Tibial artery (tissue), 4 donors: ENCODE results near the gene MICAL3.
A peak's percentile ranks its signal among the peaks of the same experiment; 100 is the strongest.

Source experiments
- DNase-seq, 2 donors: peaks; one replicate each; pipeline ENCODE4 v3.0.0-alpha.2; 2019
- H3K27ac ChIP-seq, 2 donors: fragments of 200-600 bp; sonication (generic) in 1 of 2; 1 replicate in 1 of 2; 2 replicates in 1 of 2; pipeline ENCODE4 v1.5.1; 2018 to 2019; ENCODE audit warnings: mild to moderate bottlenecking in 1 of 2
- H3K27me3 ChIP-seq, 2 donors: fragments of 200-600 bp; sonication (generic) in 1 of 2; one replicate each; pipeline versions ENCODE4 v1.5.1 to v1.6.0; 2016 to 2019
- H3K36me3 ChIP-seq, 3 donors: fragments of 200-600 bp; sonication (generic) in 2 of 3; one replicate each; pipeline ENCODE4 v1.5.1; 2016 to 2019; ENCODE audit warnings: mild to moderate bottlenecking in 2 of 3
- H3K4me1 ChIP-seq, 4 donors: fragments of 200-600 bp; sonication (generic) in 2 of 4; 1 replicate in 3 of 4; 2 replicates in 1 of 4; pipeline ENCODE4 v1.5.1; 2016 to 2019
- H3K4me3 ChIP-seq, 2 donors: fragments of 200-600 bp; sonication (generic) in 1 of 2; 1 replicate in 1 of 2; 2 replicates in 1 of 2; pipeline ENCODE4 v1.5.1; 2018 to 2019; ENCODE audit warnings: mild to moderate bottlenecking in 2 of 2
- H3K9me3 ChIP-seq, 3 donors: fragments of 200-600 bp; sonication (generic) in 1 of 3; one replicate each; pipeline ENCODE4 v1.5.1; 2016 to 2019
- intact Hi-C: fragments of 100-400 bp; cut with DNase I; formaldehyde crosslinking; loops from one replicate; pipeline ENCODE4 v1.15.0; 2023; ENCODE audit warnings: low total_unique reads
- TF ChIP-seq, protein P1 (sequence below), 2 experiments: fragments of 200-600 bp in 1 of 2; fragments of 450-650 bp in 1 of 2; IDR thresholded peaks; one replicate each; pipeline ENCODE4 v1.5.1; 2017 to 2019; ENCODE audit warnings: antibody characterized with exemption in 2 of 2, mild to moderate bottlenecking in 1 of 2, moderate library complexity in 1 of 2

MICAL3 gene

GRCh38 chr22:17952273-17952801 lies 72.0 kb downstream of the MICAL3 start:
- intact Hi-C loops, result loop anchor here (5.0 kb wide), 1 partner anchor 35 kb away; no protein-coding TSS in a partner anchor
- Histone ChIP-seq H3K27me3 (no peaks in the 10 kb centered on the region), H3K27ac (no peak overlapping the region), H3K9me3 (no peaks in the 10 kb centered on the region), H3K4me3 (no peak overlapping the region), H3K4me1 (peaks cover 0 to 49% (median 16%) of the 10 kb centered on the region in 4 donors), H3K36me3 (no peaks in the 10 kb centered on the region)
- peak in 1 of 2 donors; percentile 46 for DNase-seq
- TF ChIP-seq, protein P1, sequence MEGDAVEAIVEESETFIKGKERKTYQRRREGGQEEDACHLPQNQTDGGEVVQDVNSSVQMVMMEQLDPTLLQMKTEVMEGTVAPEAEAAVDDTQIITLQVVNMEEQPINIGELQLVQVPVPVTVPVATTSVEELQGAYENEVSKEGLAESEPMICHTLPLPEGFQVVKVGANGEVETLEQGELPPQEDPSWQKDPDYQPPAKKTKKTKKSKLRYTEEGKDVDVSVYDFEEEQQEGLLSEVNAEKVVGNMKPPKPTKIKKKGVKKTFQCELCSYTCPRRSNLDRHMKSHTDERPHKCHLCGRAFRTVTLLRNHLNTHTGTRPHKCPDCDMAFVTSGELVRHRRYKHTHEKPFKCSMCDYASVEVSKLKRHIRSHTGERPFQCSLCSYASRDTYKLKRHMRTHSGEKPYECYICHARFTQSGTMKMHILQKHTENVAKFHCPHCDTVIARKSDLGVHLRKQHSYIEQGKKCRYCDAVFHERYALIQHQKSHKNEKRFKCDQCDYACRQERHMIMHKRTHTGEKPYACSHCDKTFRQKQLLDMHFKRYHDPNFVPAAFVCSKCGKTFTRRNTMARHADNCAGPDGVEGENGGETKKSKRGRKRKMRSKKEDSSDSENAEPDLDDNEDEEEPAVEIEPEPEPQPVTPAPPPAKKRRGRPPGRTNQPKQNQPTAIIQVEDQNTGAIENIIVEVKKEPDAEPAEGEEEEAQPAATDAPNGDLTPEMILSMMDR (IDR thresholded peaks at IDR 0.05), result no peak

DNA sequence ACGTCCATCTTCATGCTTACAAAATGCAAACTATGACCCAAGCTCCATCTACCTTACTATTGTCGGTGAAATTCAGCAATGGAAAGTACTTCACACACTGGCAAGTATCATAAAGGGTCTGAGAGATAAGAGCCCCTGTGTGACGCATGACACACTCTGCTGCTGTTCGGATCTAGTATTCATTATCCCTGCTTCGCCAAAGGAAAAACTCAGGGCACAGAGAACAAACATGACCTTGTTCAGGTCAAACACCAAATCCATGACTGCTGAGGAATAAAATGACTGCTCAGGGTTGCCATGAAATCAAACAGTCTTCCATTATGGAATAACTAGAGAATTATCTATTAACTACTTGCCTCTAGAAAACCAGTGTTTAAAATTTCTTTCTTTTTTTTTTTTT lies 73.0 kb downstream of the MICAL3 start:
- H3K4me3 ChIP-seq, result no peak overlapping the region
- no peaks in the 10 kb centered on the region for H3K9me3 ChIP-seq
- intact Hi-C loops, result loop anchor here (5.0 kb wide), 1 partner anchor 36 kb away; no protein-coding TSS in a partner anchor
- H3K36me3 ChIP-seq, result no peaks in the 10 kb centered on the region
- TF ChIP-seq, protein P1 (IDR thresholded peaks at IDR 0.05), result no peak
- no peaks in the 10 kb centered on the region for H3K27me3 ChIP-seq
- H3K4me1 ChIP-seq, result peaks cover 0 to 59% (median 25%) of the 10 kb centered on the region in 4 donors
- no peak for DNase-seq
- H3K27ac ChIP-seq, result peak overlapping the region in 1 of 2 donors; percentile 38

DNA sequence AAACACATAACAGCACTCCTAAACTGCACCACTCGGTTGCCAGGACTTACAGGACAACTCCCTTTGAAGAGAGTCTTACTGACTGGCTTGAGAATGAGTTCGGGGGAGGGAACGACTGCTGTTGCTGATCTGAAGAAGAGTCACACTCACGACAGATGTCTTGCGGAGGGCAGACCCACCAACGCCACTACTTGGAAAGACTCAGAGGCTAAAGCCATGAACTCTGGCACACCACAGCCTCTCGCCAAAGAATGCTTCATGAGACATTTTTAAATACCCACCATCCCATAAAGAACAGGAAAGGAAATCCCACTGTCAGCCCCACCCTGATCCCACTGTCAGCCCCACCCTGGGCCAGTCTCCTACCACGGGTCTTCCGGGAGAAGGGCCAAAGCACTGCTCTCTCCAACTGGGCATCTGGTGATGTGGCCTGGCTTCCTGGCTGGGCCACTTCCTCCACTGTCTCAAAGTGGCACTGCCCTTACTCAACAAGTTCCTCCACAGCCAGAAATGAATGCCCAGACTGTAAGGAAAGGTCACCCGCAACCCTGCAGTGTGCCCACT lies 73.6 kb downstream of the MICAL3 start:
- H3K27me3 ChIP-seq, result no peaks in the 10 kb centered on the region
- H3K27ac ChIP-seq, result peak overlapping the region; percentile 38 to 39
- H3K4me3 ChIP-seq, result no peak overlapping the region
- H3K9me3 ChIP-seq, result no peaks in the 10 kb centered on the region
- intact Hi-C loops, result loop anchor here (5.0 kb wide), 1 partner anchor 37 kb away; no protein-coding TSS in a partner anchor
- peaks cover 0 to 59% (median 29%) of the 10 kb centered on the region in 4 donors for H3K4me1 ChIP-seq
- H3K36me3 ChIP-seq, result no peaks in the 10 kb centered on the region
- peak; percentile 38 to 65 for DNase-seq
- TF ChIP-seq, protein P1 (IDR thresholded peaks at IDR 0.05), result no peak

DNA sequence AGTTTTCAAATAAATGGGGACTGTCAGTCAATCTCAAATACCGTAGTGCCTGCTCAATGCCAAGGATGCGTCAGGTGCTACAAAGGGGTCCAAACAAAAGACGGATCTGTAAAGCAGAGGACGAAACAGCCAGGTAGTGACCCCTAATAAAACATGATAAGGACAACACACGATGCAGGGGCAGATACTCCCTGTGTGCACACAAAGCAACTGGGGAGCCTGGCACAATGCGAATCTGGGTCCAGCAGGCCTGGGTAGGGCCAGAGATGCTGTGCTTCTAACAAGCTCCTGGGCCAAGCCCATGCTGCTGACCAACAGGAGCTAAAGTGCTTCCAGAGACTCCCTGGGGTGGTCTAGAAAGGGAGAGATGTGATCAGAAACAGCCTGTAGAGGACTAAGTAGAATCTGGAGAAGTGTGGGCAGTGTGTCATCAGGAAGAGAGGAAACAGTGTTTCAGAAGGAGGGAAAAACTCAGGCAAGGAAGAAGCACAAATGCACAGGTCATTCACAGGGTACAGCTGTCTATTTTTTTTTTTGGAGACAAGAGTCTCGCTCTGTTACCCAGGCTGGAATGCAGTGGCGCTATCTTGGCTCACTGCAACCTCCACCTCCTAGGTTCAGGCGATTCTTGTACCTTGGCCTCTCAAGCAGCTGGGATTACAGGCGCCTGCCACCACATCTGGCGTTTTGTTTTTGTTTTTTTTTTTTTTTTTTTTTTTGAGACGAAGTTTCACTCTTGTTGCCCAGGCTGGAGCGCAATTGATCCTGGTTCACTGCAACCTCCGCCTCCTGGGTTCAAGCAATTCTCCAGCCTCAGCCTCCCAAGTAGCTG lies 74.5 kb downstream of the MICAL3 start:
- DNase-seq, result no peak
- Histone ChIP-seq H3K4me1 (peaks cover 0 to 60% (median 33%) of the 10 kb centered on the region in 4 donors), H3K36me3 (no peaks in the 10 kb centered on the region), H3K4me3 (no peak overlapping the region), H3K27ac (no peak overlapping the region), H3K27me3 (no peaks in the 10 kb centered on the region), H3K9me3 (no peaks in the 10 kb centered on the region)
- intact Hi-C loops, result loop anchor here (5.0 kb wide), 1 partner anchor 37 kb away; no protein-coding TSS in a partner anchor
- TF ChIP-seq, protein P1 (IDR thresholded peaks at IDR 0.05), result no peak

- H3K27me3 ChIP-seq, result no peaks in the 10 kb centered on the region
- intact Hi-C loops, result no loop called here
- TF ChIP-seq, protein P1 (IDR thresholded peaks at IDR 0.05), result no peak
- no peaks in the 10 kb centered on the region for H3K9me3 ChIP-seq
- no peak for DNase-seq
- H3K4me3 ChIP-seq, result no peak overlapping the region
- peaks cover 0 to 77% (median 45%) of the 10 kb centered on the region in 4 donors for H3K4me1 ChIP-seq
- no peaks in the 10 kb centered on the region for H3K36me3 ChIP-seq
- H3K27ac ChIP-seq, result no peak overlapping the region
These were observed 76.3 kb downstream of the MICAL3 start for GRCh38 chr22:17948101-17948500.
